ENCODE measurements around the gene CD1B.
"Not testable (repeated sequence)": the region's sequence is repeated elsewhere in the genome, so short reads cannot be mapped to it uniquely, and the experiment has no call there.

Gene CD1B

GRCh38 chr1:158328426-158328825, 2.9 kb downstream of the CD1B start:
- DNase-seq, result no peak

- DNase-seq, result no peak
Observed at GRCh38 chr1:158327481-158327880, 3.9 kb downstream of the CD1B start.

GRCh38 chr1:158324395-158324794, 6.9 kb downstream of the CD1B start:
- DNase-seq, result no peak

- no peak for DNase-seq
Observed at GRCh38 chr1:158323866-158324265, 7.5 kb downstream of the CD1B start.

- DNase-seq, result no peak
Observed at GRCh38 chr1:158311066-158311465, 20.3 kb downstream of the CD1B start.

GRCh38 chr1:158310623-158311022, 20.7 kb downstream of the CD1B start:
- no peak for DNase-seq

- no peak for DNase-seq
Observed at GRCh38 chr1:158295791-158296190, 35.5 kb downstream of the CD1B start.

GRCh38 chr1:158290321-158290844, 40.9 kb downstream of the CD1B start:
- DNase-seq, result no peak

GRCh38 chr1:158289811-158290210, 41.5 kb downstream of the CD1B start, which contains the start of gene CD1C:
Gene CD1C, plus strand, starts transcription at chr1:158289923. Its CDS starts 142 bp downstream, at chr1:158290065.
- no peak for DNase-seq

- no peak for DNase-seq
Observed at GRCh38 chr1:158286941-158287346, 44.4 kb downstream of the CD1B start.

GRCh38 chr1:158286487-158286886, 44.8 kb downstream of the CD1B start:
- DNase-seq, result no peak

- no peak for DNase-seq
Observed at GRCh38 chr1:158285756-158286241, 45.5 kb downstream of the CD1B start.

- no peak for DNase-seq
Observed at GRCh38 chr1:158283965-158284364, 47.4 kb downstream of the CD1B start.

GRCh38 chr1:158282421-158282820, 48.9 kb downstream of the CD1B start:
- DNase-seq, result not testable (repeated sequence)

All from NCI-H526 (cell line).